GM23338 (cell line): Measurements from ENCODE around the gene SPP1.

Experiments used
- CREB1 ChIP-seq: fragments of 250-450 bp; sonication (Bioruptor Pico); IDR thresholded peaks from 2 replicates; pipeline ENCODE4 v1.5.0; 2020; ENCODE audit warnings: low read depth, mild to moderate bottlenecking, moderate library complexity
- EZH2 ChIP-seq: fragments of 200-600 bp; sonication (generic); IDR thresholded peaks from one replicate; pipeline ENCODE4 v1.8.0; 2017; ENCODE audit warnings: antibody characterized with exemption, mild to moderate bottlenecking, low read depth; ENCODE audit not compliant: unreplicated experiment
- EZH2phosphoT487 ChIP-seq: fragments of 200-600 bp; sonication (generic); IDR thresholded peaks from one replicate; pipeline ENCODE4 v1.8.1; 2018; ENCODE audit warnings: antibody characterized with exemption; ENCODE audit not compliant: unreplicated experiment
- JUNB ChIP-seq: IDR thresholded peaks from one replicate; pipeline ENCODE4 v1.6.1; 2016; ENCODE audit warnings: antibody characterized with exemption; ENCODE audit not compliant: unreplicated experiment
- NANOG ChIP-seq: IDR thresholded peaks from 2 replicates; pipeline ENCODE4 v1.6.1; 2016; ENCODE audit warnings: antibody characterized with exemption, borderline replicate concordance
- POLR2AphosphoS5 ChIP-seq: IDR thresholded peaks from 2 replicates; pipeline ENCODE4 v1.6.1; 2016; ENCODE audit warnings: antibody characterized with exemption, low read depth
- TF ChIP-seq, protein P1 (sequence below), 2 experiments: fragments of 200-600 bp in 1 of 2; sonication (generic) in 1 of 2; conservative IDR thresholded peaks; 2 replicates each; pipeline versions ENCODE4 v1.5.1 to v1.6.1; 2016 to 2017; ENCODE audit warnings: antibody characterized with exemption in 2 of 2, low read depth in 2 of 2, mild to moderate bottlenecking in 2 of 2, moderate library complexity in 1 of 2
- TF ChIP-seq, protein P2 (sequence below): IDR thresholded peaks from one replicate; pipeline ENCODE4 v1.6.1; 2018; ENCODE audit warnings: antibody characterized with exemption; ENCODE audit not compliant: unreplicated experiment
- TF ChIP-seq, protein P3 (sequence below): IDR thresholded peaks from 2 replicates; pipeline ENCODE4 v1.6.1; 2016; ENCODE audit warnings: antibody characterized with exemption

DNA sequence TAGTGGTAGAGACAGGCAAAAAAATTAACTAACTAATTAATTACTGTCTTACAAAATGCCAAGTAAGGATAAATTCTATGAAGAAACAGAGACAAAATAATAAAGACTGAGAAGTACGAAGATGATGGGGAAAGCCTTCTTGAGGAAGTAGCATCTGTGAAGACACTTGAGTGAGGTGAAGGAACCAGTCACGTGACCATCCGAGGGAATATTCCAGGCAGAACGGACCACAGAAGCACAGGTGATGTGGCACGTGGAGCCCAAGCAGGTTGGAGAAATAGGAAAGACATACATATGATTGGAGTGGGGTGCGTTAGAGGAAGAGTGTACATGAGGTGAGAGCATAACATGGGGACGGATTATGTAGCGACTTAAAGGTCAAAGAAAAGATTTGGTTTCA, 30.5 kb upstream of the SPP1 start:
- TF ChIP-seq, protein P1, sequence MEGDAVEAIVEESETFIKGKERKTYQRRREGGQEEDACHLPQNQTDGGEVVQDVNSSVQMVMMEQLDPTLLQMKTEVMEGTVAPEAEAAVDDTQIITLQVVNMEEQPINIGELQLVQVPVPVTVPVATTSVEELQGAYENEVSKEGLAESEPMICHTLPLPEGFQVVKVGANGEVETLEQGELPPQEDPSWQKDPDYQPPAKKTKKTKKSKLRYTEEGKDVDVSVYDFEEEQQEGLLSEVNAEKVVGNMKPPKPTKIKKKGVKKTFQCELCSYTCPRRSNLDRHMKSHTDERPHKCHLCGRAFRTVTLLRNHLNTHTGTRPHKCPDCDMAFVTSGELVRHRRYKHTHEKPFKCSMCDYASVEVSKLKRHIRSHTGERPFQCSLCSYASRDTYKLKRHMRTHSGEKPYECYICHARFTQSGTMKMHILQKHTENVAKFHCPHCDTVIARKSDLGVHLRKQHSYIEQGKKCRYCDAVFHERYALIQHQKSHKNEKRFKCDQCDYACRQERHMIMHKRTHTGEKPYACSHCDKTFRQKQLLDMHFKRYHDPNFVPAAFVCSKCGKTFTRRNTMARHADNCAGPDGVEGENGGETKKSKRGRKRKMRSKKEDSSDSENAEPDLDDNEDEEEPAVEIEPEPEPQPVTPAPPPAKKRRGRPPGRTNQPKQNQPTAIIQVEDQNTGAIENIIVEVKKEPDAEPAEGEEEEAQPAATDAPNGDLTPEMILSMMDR (conservative IDR thresholded peaks at IDR 0.05; ENCODE audit: low read depth in 2 of 2), result no peak
- TF ChIP-seq POLR2AphosphoS5 (no peak), NANOG (no peak), EZH2 (no peak), CREB1 (CRISPR knock-in tag) (no peak), EZH2phosphoT487 (no peak), JUNB (no peak)
- TF ChIP-seq, protein P2, sequence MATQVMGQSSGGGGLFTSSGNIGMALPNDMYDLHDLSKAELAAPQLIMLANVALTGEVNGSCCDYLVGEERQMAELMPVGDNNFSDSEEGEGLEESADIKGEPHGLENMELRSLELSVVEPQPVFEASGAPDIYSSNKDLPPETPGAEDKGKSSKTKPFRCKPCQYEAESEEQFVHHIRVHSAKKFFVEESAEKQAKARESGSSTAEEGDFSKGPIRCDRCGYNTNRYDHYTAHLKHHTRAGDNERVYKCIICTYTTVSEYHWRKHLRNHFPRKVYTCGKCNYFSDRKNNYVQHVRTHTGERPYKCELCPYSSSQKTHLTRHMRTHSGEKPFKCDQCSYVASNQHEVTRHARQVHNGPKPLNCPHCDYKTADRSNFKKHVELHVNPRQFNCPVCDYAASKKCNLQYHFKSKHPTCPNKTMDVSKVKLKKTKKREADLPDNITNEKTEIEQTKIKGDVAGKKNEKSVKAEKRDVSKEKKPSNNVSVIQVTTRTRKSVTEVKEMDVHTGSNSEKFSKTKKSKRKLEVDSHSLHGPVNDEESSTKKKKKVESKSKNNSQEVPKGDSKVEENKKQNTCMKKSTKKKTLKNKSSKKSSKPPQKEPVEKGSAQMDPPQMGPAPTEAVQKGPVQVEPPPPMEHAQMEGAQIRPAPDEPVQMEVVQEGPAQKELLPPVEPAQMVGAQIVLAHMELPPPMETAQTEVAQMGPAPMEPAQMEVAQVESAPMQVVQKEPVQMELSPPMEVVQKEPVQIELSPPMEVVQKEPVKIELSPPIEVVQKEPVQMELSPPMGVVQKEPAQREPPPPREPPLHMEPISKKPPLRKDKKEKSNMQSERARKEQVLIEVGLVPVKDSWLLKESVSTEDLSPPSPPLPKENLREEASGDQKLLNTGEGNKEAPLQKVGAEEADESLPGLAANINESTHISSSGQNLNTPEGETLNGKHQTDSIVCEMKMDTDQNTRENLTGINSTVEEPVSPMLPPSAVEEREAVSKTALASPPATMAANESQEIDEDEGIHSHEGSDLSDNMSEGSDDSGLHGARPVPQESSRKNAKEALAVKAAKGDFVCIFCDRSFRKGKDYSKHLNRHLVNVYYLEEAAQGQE, result no peak
- TF ChIP-seq, protein P3, sequence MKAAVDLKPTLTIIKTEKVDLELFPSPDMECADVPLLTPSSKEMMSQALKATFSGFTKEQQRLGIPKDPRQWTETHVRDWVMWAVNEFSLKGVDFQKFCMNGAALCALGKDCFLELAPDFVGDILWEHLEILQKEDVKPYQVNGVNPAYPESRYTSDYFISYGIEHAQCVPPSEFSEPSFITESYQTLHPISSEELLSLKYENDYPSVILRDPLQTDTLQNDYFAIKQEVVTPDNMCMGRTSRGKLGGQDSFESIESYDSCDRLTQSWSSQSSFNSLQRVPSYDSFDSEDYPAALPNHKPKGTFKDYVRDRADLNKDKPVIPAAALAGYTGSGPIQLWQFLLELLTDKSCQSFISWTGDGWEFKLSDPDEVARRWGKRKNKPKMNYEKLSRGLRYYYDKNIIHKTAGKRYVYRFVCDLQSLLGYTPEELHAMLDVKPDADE, result no peak
